PC-9 (cell line): ENCODE results near the gene DKC1. TPM values are rescaled to one million over a fixed set of nuclear protein-coding genes. Genes with fewer than 3 reads are reported as not detected.

Experiments used
- BruUV-seq: library from RNA; stranded (reverse); fragments of 400-500 nt; replicated peaks from 2 replicates; lab custom pipeline; 2021; lab: Mats Ljungman, UMichigan
- CTCF ChIA-PET: fragments of 300-600 bp; sonication (Branson Sonifier 250); formaldehyde crosslinking; loops from one replicate; lab custom pipeline; 2022; ENCODE audit warnings: antibody characterized with exemption; lab: Charles Lee
- POLR2A ChIA-PET: fragments of 300-600 bp; sonication (Branson Sonifier 250); formaldehyde crosslinking; loops from one replicate; lab custom pipeline; 2022; ENCODE audit warnings: antibody characterized with exemption; ENCODE audit not compliant: unreplicated experiment; lab: Charles Lee
- DNase-seq, 2 experiments: peaks; one replicate each; pipeline versions ENCODE4 v3.0.0 to v3.0.0-alpha.2; 2015 to 2022; ENCODE audit warnings: mixed read lengths in 1 of 2
- H2AFZ ChIP-seq: fragments of 200-600 bp; sonication (generic); 2 replicates; pipeline ENCODE4 v1.8.1; 2017; ENCODE audit warnings: antibody characterized with exemption
- H3F3A ChIP-seq: fragments of 200-600 bp; sonication (generic); 2 replicates; pipeline ENCODE4 v1.8.1; 2017; ENCODE audit warnings: antibody characterized with exemption, mild to moderate bottlenecking, low read depth; ENCODE audit not compliant: insufficient read depth
- H3K27ac ChIP-seq: fragments of 200-600 bp; sonication (generic); 2 replicates; pipeline ENCODE4 v1.6.1; 2016; ENCODE audit warnings: mixed run types
- H3K27me3 ChIP-seq: fragments of 200-600 bp; sonication (generic); 2 replicates; pipeline ENCODE4 v1.6.1; 2016; ENCODE audit warnings: low read depth, mixed run types; ENCODE audit not compliant: insufficient read depth
- H3K36me3 ChIP-seq: fragments of 200-600 bp; sonication (generic); 2 replicates; pipeline ENCODE4 v1.6.1; 2016; ENCODE audit warnings: low read depth, mixed run types
- H3K4me1 ChIP-seq: fragments of 200-600 bp; sonication (generic); replicated peaks from 2 replicates; pipeline ENCODE4 v1.6.1; 2016; ENCODE audit warnings: mixed run types; ENCODE audit not compliant: insufficient read depth
- H3K4me2 ChIP-seq: fragments of 200-600 bp; sonication (generic); 2 replicates; pipeline ENCODE4 v1.6.1; 2017; ENCODE audit warnings: mixed run types
- H3K4me3 ChIP-seq: fragments of 200-600 bp; sonication (generic); 2 replicates; pipeline ENCODE4 v1.6.1; 2016; ENCODE audit warnings: mixed run types
- H3K79me2 ChIP-seq: fragments of 200-600 bp; sonication (generic); 2 replicates; pipeline ENCODE4 v1.6.1; 2017; ENCODE audit warnings: low read depth, mixed run types
- H3K9me2 ChIP-seq: fragments of 200-600 bp; sonication (generic); 2 replicates; pipeline ENCODE4 v1.8.1; 2017; ENCODE audit warnings: mild to moderate bottlenecking; ENCODE audit not compliant: insufficient read depth
- H3K9me3 ChIP-seq: fragments of 200-600 bp; sonication (generic); 2 replicates; pipeline ENCODE4 v1.8.1; 2016; ENCODE audit warnings: low read depth; ENCODE audit not compliant: insufficient read depth
- H4K20me1 ChIP-seq: fragments of 200-600 bp; sonication (generic); 2 replicates; pipeline ENCODE4 v1.8.1; 2017; ENCODE audit not compliant: insufficient read depth
- CTCF ChIP-seq: fragments of 200-600 bp; sonication (generic); conservative IDR thresholded peaks from 2 replicates; pipeline ENCODE4 v1.6.1; 2017; ENCODE audit warnings: mixed run types, antibody characterized with exemption, mild to moderate bottlenecking, moderate library complexity
- EZH2 ChIP-seq: fragments of 200-600 bp; sonication (generic); IDR thresholded peaks from 2 replicates; pipeline ENCODE4 v1.8.0; 2017; ENCODE audit warnings: antibody characterized with exemption, low read depth
- intact Hi-C: fragments of 100-400 bp; cut with micrococcal nuclease; formaldehyde crosslinking; loops from one replicate; pipeline ENCODE4 v1.10.0; 2022; ENCODE audit not compliant: unreplicated experiment
- total RNA-seq: library from RNA; stranded (reverse); gene quantifications from 2 replicates; pipeline ENCODE4 v1.2.3, GENCODE V29; 2021

Gene DKC1
- total RNA-seq, 1 experiment from 2014 or later, result 101 TPM

GRCh38 chrX:154797006-154797405 is 34.3 kb downstream of the DKC1 start:
- no peak overlapping the region for H3K27ac ChIP-seq
- ChIA-PET POLR2A (interaction anchor here (0.6 kb wide), 1 partner anchor 196 kb away, joined by 12 read pairs; no protein-coding TSS in a partner anchor), CTCF (no interaction called here)
- intact Hi-C loops, result no loop called here
- no peak overlapping the region for H3K4me2 ChIP-seq
- H3K79me2 ChIP-seq, result no peaks in the 10 kb centered on the region
- no TSS peak for BruUV-seq
- no peak overlapping the region for H2AFZ ChIP-seq
- H3F3A ChIP-seq, result peaks cover 27% of the 10 kb centered on the region
- H3K36me3 ChIP-seq, result no peaks in the 10 kb centered on the region
- TF ChIP-seq CTCF, result no peak
- TF ChIP-seq EZH2, result no peak
- H3K4me1 ChIP-seq, result peaks cover 38% of the 10 kb centered on the region
- H4K20me1 ChIP-seq, result no peaks in the 10 kb centered on the region
- DNase-seq, result peak in 1 of 2 experiments; percentile 22
- no peaks in the 10 kb centered on the region for H3K9me2 ChIP-seq
- no peak overlapping the region for H3K4me3 ChIP-seq
- no peaks in the 10 kb centered on the region for H3K9me3 ChIP-seq
- no peaks in the 10 kb centered on the region for H3K27me3 ChIP-seq

DNA sequence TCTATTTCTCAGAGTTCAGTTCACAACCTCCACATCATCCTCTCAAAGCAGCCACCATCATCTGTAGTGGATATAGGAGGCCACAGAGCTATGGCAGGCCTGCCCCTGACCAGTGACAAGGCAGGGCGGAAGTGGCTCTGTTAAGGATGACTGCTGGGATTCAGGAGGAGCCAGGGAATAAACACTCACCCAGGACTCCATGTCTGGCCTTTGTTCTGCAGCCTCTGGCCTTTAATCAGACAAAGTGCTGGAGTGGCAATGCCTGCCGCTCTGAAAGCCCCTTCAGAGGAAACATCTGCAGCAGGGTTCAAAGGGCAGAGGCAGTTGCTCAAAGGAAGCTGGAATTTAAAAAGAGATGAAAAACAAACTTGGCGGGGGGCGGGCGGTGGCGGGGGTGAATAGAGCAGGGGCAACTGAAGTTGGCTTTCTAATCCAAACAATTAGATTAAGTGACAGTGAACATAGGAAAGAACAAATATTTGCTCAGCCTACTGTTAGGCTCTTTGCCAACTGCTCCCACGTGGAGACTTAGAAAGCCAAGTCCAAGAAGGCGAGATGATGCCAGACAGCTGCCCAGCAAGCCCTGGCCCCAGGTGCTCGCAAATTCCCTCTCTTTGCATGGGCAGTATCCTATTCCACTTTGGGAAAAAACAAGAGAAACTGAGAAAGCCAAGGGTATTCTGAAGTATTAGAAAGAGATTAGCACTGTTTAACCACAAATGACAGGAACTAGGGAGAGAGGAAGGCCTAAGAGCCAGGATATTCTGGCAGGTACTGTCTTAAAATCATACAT is 37.1 kb downstream of the DKC1 start:
- H3K4me1 ChIP-seq, result peaks cover 38% of the 10 kb centered on the region
- H4K20me1 ChIP-seq, result no peaks in the 10 kb centered on the region
- H3K36me3 ChIP-seq, result no peaks in the 10 kb centered on the region
- no TSS peak for BruUV-seq
- peak overlapping the region; percentile 64 for H3K27ac ChIP-seq
- DNase-seq, result peak; percentile 31 to 56
- no peak overlapping the region for H2AFZ ChIP-seq
- TF ChIP-seq EZH2 (no peak), CTCF (no peak)
- H3K9me2 ChIP-seq, result no peaks in the 10 kb centered on the region
- H3K9me3 ChIP-seq, result no peaks in the 10 kb centered on the region
- peaks cover 30% of the 10 kb centered on the region for H3F3A ChIP-seq
- peak overlapping the region; percentile 47 for H3K4me2 ChIP-seq
- H3K27me3 ChIP-seq, result no peaks in the 10 kb centered on the region
- H3K79me2 ChIP-seq, result no peaks in the 10 kb centered on the region
- CTCF ChIA-PET, result no interaction called here
- H3K4me3 ChIP-seq, result no peak overlapping the region
- intact Hi-C loops, result no loop called here
- POLR2A ChIA-PET, result no interaction called here

GRCh38 chrX:154800478-154801210 is 38.0 kb downstream of the DKC1 start:
- Histone ChIP-seq H3F3A (peaks cover 30% of the 10 kb centered on the region), H3K9me3 (no peaks in the 10 kb centered on the region), H3K4me2 (no peak overlapping the region), H3K27ac (no peak overlapping the region), H3K9me2 (no peaks in the 10 kb centered on the region), H3K4me3 (no peak overlapping the region), H3K79me2 (no peaks in the 10 kb centered on the region), H4K20me1 (no peaks in the 10 kb centered on the region), H2AFZ (no peak overlapping the region), H3K36me3 (no peaks in the 10 kb centered on the region), H3K4me1 (peaks cover 38% of the 10 kb centered on the region), H3K27me3 (no peaks in the 10 kb centered on the region)
- no peak for DNase-seq
- ChIA-PET CTCF (no interaction called here), POLR2A (no interaction called here)
- BruUV-seq, result no TSS peak
- intact Hi-C loops, result no loop called here
- TF ChIP-seq CTCF, result no peak
- TF ChIP-seq EZH2, result no peak
